Adrenal gland (tissue), 12 donors: ENCODE measurements around the gene PDS5A. TPM values are rescaled to one million over a fixed set of nuclear protein-coding genes. Genes with fewer than 3 reads are reported as not detected.

Experiments used
- DNase-seq, 7 donors: peaks; one replicate each; pipeline ENCODE4 v3.0.0-alpha.2; 2019 to 2020
- H3K27ac ChIP-seq, 5 donors: fragments of 200-600 bp; sonication (generic) in 4 of 5; 1 replicate in 3 of 5; 2 replicates in 2 of 5; pipeline versions ENCODE4 v1.5.1 to v1.8.0; 2016 to 2020; ENCODE audit warnings: mild to moderate bottlenecking in 1 of 5
- H3K27me3 ChIP-seq: fragments of 200-600 bp; 2 replicates; pipeline ENCODE4 v1.8.0; 2021
- H3K36me3 ChIP-seq, 2 donors: fragments of 200-600 bp; replicated peaks in 1 of 2; 1 replicate in 1 of 2; 2 replicates in 1 of 2; pipeline versions ENCODE4 v1.5.1 to v1.8.0; 2018 to 2022
- H3K4me1 ChIP-seq, 2 donors: fragments of 200-600 bp; replicated peaks in 1 of 2; 1 replicate in 1 of 2; 2 replicates in 1 of 2; pipeline versions ENCODE4 v1.5.1 to v1.8.0; 2018 to 2021
- H3K4me3 ChIP-seq, 4 donors: fragments of 200-600 bp; sonication (generic) in 3 of 4; one replicate each; pipeline ENCODE4 v1.5.1; 2016 to 2018
- H3K9me3 ChIP-seq, 3 donors: fragments of 200-600 bp; sonication (generic) in 1 of 3; replicated peaks in 1 of 3; 1 replicate in 2 of 3; 2 replicates in 1 of 3; pipeline versions ENCODE4 v1.5.1 to v1.8.0; 2016 to 2021
- POLR2A ChIP-seq, 2 donors: fragments of 450-650 bp; IDR thresholded peaks; one replicate each; pipeline ENCODE4 v1.6.1; 2017; ENCODE audit warnings: antibody characterized with exemption in 2 of 2, mild to moderate bottlenecking in 2 of 2, moderate library complexity in 1 of 2
- WGBS, 4 donors: extraction: QIAGEN DNeasy Blood & Tissue Kit in 2 of 4; methylation state at CpG; one replicate each; pipeline versions ENCODE4 v1.1.5 to v1.1.7; 2013 to 2017; 5-methylcytosine and 5-hydroxymethylcytosine counted together
- intact Hi-C, 2 donors: fragments of 100-400 bp; cut with DNase I; formaldehyde crosslinking; loops; one replicate each; pipeline versions ENCODE4 v1.14.1 to v1.15.0; 2022 to 2023
- polyA plus RNA-seq, 3 donors: library from polyadenylated mRNA; stranded (reverse); fragments of 200-250 nt in 2 of 3; fragments of 350-450 nt in 1 of 3; fragmentation: Illumina TruSeq in 1 of 3; extraction: RNeasy Lipid Tissue Mini Kit (QIAGEN cat#74804) in 1 of 3; gene quantifications; one replicate each; pipeline ENCODE4 v1.2.3, GENCODE V29; 2013 to 2014
- total RNA-seq, 9 donors: library from RNA; depleted of rRNA in 4 of 9; stranded (reverse); fragments of >200 nt in 4 of 9; fragments of 120-200 nt in 1 of 9; fragmentation: NEBNext Ultra II Directional in 1 of 9; extraction: Animal tissue kit (Norgen Biotek cat#: 25700) in 1 of 9; gene quantifications; one replicate each; pipeline versions ENCODE4 v1.1.0 to v1.2.4, GENCODE V29; 2013 to 2023
- TF ChIP-seq, protein P1 (sequence below), 6 experiments: fragments of 450-650 bp in 4 of 6; fragments of 200-600 bp in 2 of 6; sonication (generic) in 1 of 6; IDR thresholded peaks; 1 replicate in 5 of 6; 2 replicates in 1 of 6; pipeline versions ENCODE4 v1.5.1 to v1.8.0; 2016 to 2021; ENCODE audit warnings: antibody characterized with exemption in 6 of 6, mild to moderate bottlenecking in 2 of 6, moderate library complexity in 1 of 6
- donor health status: healthy with polysubstance abuse.
- donor health status: Bipolar disorder and iron deficiency.
- donor health status: DM: yes; HTN: yes; CAD: no.
- donor health status: DM: no; HTN: no; CAD: no.
- donor health status: DM: no; HTN: no; CAD: no.
- donor health status: DM: yes; HTN: yes; CAD: no.

Gene PDS5A
- total and polyA plus RNA-seq, 12 donors: 16.2 to 63.2 (median 45.5) TPM

GRCh38 chr4:39933671-39934590, 43.8 kb downstream of the PDS5A start:
- H3K4me3 ChIP-seq: no peak overlapping the region
- 40 to 61% (median 51%) methylated on average over 7 of the region's 7 CpGs for WGBS, 4 donors

GRCh38 chr4:39932776-39933402, 44.8 kb downstream of the PDS5A start:
- H3K27ac ChIP-seq: peak overlapping the region in 1 of 5 donors; percentile 42

More at GRCh38 chr4:39933671-39934590, 43.8 kb downstream of the PDS5A start:
- peak overlapping the region in 3 of 5 donors; percentile 21 to 71 (median 38) for H3K27ac ChIP-seq
- no peaks in the 10 kb centered on the region for H3K36me3 ChIP-seq
- H3K4me1 ChIP-seq: peaks cover 0 to 27% of the 10 kb centered on the region in 2 donors
- intact Hi-C loops: no loop called here
- TF ChIP-seq, protein P1, sequence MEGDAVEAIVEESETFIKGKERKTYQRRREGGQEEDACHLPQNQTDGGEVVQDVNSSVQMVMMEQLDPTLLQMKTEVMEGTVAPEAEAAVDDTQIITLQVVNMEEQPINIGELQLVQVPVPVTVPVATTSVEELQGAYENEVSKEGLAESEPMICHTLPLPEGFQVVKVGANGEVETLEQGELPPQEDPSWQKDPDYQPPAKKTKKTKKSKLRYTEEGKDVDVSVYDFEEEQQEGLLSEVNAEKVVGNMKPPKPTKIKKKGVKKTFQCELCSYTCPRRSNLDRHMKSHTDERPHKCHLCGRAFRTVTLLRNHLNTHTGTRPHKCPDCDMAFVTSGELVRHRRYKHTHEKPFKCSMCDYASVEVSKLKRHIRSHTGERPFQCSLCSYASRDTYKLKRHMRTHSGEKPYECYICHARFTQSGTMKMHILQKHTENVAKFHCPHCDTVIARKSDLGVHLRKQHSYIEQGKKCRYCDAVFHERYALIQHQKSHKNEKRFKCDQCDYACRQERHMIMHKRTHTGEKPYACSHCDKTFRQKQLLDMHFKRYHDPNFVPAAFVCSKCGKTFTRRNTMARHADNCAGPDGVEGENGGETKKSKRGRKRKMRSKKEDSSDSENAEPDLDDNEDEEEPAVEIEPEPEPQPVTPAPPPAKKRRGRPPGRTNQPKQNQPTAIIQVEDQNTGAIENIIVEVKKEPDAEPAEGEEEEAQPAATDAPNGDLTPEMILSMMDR (IDR thresholded peaks at IDR 0.05): no peak
- TF ChIP-seq POLR2A (IDR thresholded peaks at IDR 0.05): no peak
- no peaks in the 10 kb centered on the region for H3K9me3 ChIP-seq
- no peak for DNase-seq
- H3K27me3 ChIP-seq: no peaks in the 10 kb centered on the region

DNA sequence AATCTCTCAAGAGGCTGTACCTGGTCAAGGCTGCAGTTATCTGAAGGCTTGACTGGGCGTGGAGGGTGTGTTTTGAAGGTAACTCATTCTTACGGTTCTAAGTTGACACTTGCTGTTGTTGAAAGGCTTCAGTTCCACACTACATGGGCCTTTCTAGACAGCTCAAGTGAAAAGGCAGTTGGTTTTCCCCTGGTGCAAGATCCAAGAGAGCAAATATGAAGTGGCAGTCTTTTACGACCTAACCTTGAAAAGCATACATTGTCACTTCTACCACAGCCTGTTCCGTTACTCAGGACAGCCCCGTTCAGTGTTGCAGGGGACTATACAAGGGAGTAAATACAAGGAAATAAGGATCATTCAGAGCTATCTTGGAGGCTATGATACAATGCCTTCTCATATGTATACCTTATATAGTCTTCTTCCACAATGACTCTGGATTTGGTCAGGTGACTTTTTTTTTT, 46.2 kb downstream of the PDS5A start:
- Histone ChIP-seq H3K27me3 (no peaks in the 10 kb centered on the region), H3K4me1 (peaks cover 0 to 27% of the 10 kb centered on the region in 2 donors), H3K36me3 (no peaks in the 10 kb centered on the region), H3K4me3 (no peak overlapping the region), H3K9me3 (no peaks in the 10 kb centered on the region), H3K27ac (peak overlapping the region in 1 of 5 donors; percentile 23)
- 51 to 59% (median 53%) methylated on average over 4 to 5 of the region's 5 CpGs for WGBS, 4 donors
- intact Hi-C loops: no loop called here
- no peak for TF ChIP-seq POLR2A (IDR thresholded peaks at IDR 0.05)
- TF ChIP-seq, protein P1 (IDR thresholded peaks at IDR 0.05): no peak
- DNase-seq: no peak

More at GRCh38 chr4:39932776-39933402, 44.8 kb downstream of the PDS5A start:
- Histone ChIP-seq H3K9me3 (no peaks in the 10 kb centered on the region), H3K36me3 (no peaks in the 10 kb centered on the region), H3K4me3 (peak overlapping the region in 1 of 4 donors; percentile 41), H3K4me1 (peaks cover 0 to 27% of the 10 kb centered on the region in 2 donors), H3K27me3 (no peaks in the 10 kb centered on the region)
- intact Hi-C loops: no loop called here
- no peak for DNase-seq
- TF ChIP-seq, protein P1 (IDR thresholded peaks at IDR 0.05): no peak
- no peak for TF ChIP-seq POLR2A (IDR thresholded peaks at IDR 0.05)
- 66 to 82% (median 79%) methylated on average over 8 of the region's 8 CpGs for WGBS, 4 donors

- intact Hi-C loops: no loop called here
- DNase-seq: no peak
- Histone ChIP-seq H3K27ac (no peak overlapping the region), H3K9me3 (no peaks in the 10 kb centered on the region), H3K27me3 (no peaks in the 10 kb centered on the region), H3K36me3 (peaks cover 0 to 3% of the 10 kb centered on the region in 2 donors), H3K4me3 (no peak overlapping the region), H3K4me1 (peaks cover 0 to 16% of the 10 kb centered on the region in 2 donors)
- WGBS, 4 donors: 90 to 99% (median 95%) methylated on average over 2 of the region's 2 CpGs
- TF ChIP-seq, protein P1 (IDR thresholded peaks at IDR 0.05): no peak
- TF ChIP-seq POLR2A (IDR thresholded peaks at IDR 0.05): no peak
These were observed 49.2 kb downstream of the PDS5A start for GRCh38 chr4:39928538-39928937.
